Effector CD8-positive, alpha-beta T cell (primary cell): ENCODE data around the gene TLR4.

Experiments used
- DNase-seq: peaks from one replicate; lab custom pipeline; 2025; lab: John Stamatoyannopoulos, UW

The TLR4 gene

GRCh38 chr9:117714282-117714681 lies 10.1 kb downstream of the TLR4 start:
- no peak for DNase-seq

GRCh38 chr9:117715411-117715989 lies 11.3 kb downstream of the TLR4 start:
- DNase-seq: no peak

- no peak for DNase-seq
Measured at GRCh38 chr9:117718085-117718484, 13.9 kb downstream of the TLR4 start.

DNA sequence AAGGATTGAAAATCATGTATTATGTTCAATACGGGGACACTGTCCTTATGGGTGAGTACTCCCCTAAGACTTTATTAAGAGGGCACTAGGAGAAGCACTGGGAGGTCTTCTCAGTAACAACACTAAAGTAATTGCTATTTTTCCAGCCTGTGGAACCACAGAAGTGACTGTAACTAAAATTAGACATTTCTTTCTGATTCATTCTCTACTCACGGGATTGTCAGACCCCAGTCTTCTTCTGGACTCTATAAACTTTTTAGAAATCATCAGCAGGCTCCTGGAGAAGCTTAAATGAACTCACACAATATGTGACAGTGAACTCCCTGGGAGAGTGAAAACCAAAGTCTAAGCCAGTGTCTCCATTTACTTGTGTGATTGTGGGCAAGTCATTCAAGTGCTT lies 14.5 kb downstream of the TLR4 start:
- DNase-seq: no peak

- DNase-seq: no peak
Measured at GRCh38 chr9:117719161-117719920, 15.1 kb downstream of the TLR4 start.

GRCh38 chr9:117720066-117720465 lies 15.9 kb downstream of the TLR4 start:
- DNase-seq: no peak

DNA sequence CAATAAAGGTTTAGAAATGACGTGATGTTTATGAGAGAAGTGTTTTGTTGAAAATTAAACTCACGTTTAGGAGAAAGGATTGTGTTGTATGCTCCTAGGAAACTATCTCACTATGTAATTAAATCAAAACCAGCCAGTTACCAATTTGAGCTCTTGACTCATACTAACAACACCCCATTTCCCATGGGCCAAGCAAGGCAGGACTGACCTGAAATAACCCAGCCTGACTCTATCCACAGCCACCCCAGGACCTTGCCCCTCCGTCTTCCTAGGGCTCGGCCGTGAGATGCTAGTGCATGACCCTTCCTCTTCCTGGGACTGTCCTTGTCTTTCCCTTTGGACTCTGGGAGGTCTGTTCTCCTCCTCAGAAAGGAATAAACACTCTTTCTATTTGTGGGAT lies 16.4 kb downstream of the TLR4 start:
- DNase-seq: no peak

- DNase-seq: no peak
Measured at GRCh38 chr9:117720987-117721386, 16.8 kb downstream of the TLR4 start.

- no peak for DNase-seq
Measured at GRCh38 chr9:117722108-117722761, 18.0 kb downstream of the TLR4 start.

DNA sequence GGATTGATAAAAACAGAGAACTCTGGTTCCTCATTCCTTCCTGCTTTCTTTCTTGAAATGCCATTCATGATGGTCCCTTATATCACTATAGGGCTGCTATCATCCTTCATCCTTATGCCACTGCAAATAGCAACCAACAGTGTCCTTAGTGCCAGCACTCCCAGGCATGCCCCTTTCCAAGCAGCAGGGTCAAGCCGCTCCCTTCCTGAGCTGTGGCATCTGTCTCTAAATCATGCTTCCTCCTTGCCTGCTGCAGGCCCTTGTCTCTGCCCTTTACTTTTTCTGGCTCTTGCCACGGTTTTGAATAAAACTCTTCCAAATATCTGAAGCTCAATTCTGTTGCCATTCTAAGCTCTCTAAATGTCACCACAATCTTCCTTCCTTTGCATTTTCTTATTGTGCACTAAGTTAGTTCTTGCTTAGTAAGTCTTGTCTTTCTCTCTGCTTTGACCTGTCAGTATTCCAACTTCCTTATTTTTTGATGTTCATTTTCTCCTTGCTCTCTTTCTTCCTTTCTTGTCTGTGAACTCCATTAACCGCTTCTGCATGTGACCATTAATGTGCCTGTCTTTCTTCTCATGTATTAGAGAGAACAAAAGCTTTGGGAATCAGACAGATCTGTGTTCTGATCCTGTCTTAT lies 19.9 kb downstream of the TLR4 start:
- DNase-seq: no peak

DNA sequence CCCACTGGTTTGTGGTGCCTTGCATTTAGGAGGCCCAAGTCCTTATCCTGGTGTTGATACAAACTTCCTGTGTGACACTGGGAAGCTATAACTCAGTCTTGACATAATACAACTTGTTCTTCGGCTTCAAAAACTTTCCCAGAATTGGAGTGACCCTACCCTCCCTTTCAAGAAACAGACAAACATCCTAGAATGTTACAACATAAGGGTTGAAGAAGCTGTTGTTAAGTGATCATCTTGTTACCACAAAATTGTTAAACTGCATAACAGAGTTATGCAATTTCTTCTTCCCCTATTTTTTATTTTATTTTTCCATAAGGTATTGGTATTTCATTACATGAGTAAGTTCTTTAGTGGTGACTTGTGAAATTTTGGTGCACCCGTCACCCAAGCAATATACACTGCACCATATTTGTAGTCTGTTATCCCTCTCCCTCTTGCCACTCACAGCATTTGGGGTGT lies 21.3 kb downstream of the TLR4 start:
- no peak for DNase-seq

GRCh38 chr9:117729375-117729774 lies 25.2 kb downstream of the TLR4 start:
- DNase-seq: no peak

- DNase-seq: no peak
Measured at GRCh38 chr9:117732494-117732893, 28.3 kb downstream of the TLR4 start.

DNA sequence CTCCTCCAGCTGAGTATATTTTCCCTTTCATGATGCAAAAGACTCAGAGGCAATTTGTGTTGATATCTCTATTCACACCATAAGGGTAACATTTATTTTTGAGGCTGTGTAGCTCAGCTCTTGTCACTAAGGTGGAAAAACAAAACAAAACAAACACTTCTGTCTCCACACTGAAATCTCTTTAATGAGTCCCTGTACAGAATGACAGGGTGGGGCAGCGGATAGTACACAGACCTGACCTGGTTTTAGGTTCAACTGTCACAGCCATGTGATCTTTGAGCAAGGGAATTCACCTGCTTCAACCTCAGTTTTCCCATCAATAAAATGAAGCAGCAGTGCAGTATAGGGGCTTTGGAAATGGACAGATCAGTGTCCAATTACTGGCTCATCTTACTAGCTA lies 29.3 kb downstream of the TLR4 start:
- no peak for DNase-seq

DNA sequence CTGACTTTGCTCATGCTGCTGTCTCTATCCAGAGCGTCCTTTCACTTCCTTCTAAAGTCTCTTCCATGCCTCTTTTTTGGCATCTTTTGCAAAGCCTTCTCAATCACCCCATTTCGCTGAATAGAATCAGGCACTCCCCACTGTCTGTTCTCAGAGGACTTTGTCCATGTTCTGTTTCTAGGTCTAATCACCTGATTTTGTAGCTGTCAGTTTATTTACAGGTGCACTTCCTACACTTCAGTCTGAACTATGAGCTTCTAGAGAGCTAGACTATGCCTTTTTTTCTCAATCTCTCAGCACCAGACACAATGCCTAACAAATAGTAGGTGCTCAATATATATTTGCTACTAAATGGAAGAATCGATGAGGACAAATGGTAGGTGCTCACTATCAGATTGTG lies 29.9 kb downstream of the TLR4 start:
- no peak for DNase-seq

DNA sequence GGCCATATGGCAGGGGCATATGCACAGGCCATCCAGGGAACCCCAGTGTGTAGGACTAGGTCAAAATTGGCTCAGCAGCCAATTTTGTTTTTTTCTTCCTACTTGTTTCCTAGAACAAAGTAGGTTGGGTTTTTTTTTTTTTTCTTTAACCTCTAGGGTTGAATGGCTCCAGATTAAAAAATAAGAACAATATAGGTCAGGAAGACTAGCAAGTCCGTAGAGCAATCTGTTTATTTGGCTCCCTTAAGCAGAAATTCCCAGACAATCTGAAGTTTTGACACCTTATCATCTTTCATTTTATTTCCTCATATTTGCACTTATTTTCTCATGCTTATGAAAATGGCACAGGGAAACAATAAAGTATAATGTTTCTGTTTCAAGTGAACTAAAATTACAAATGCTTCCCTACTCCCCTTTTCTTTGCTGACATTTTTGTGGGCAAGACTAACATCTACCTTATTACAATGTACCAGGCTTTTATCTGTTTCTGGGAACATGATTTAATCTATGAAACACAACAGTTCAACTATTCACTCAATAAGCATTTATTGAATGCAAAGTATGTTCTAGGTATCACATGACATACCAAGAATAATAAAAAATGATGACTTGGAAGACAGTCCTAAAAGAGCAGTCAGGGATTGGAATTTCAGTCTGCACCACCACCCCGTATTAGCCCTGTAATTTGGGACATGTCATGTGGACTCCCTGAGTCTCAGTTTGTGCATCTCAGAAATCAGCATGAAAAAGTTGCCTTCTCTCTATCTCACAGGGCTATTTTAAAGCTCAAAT lies 30.5 kb downstream of the TLR4 start:
- DNase-seq: no peak

GRCh38 chr9:117737721-117738226 lies 33.6 kb downstream of the TLR4 start:
- DNase-seq: no peak

DNA sequence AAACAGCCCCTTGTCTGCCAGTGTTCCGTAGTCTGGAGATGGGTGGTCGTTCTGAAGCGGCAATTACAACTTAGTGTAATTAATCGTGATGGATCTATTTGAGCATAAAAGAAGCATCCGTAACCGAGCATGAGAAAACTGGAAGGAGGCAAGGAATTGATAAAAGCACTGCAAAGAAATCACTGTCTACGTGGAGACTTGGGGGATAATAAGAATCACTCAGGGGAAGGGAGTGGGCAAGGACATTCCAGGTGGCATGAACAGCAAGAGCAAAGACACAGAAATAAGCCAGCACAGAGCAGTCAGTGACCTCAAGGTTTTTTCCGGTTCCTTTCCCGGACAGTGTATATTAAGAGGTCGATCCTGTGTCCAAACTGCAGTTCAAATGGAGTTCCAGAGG lies 35.0 kb downstream of the TLR4 start:
- DNase-seq: no peak

DNA sequence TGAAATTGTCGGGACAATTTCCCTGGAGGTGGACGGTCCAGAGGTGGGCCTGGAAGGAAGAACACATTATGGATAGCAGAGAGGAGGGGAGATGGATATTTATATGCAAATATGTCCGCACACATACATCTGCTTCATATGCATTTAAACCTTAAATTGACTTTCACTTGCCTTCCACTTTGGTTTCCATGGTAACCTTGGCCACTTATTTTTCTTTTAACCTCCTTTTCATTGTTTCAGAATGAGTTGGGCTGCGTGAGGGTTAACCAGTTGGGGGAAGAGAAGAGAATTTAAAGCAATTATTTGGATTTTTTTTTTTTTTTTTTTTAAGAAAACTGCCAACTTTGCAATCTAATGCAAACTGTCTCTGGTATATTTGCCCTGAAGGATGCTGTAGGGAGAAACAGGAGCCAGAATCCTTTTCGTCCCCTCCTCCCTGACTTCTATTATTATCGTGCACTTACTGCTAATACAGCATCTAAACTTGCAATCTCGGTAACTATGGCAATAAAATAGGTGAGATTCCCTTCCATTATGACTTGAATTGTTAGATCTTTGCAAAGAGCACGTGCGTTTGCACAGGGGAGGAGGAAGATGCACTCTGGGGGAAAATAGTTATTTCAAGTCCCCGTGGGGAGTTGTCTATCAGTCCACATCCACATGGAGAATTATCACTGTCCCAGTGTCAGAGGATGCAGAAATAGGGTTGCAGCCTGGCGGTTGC lies 35.6 kb downstream of the TLR4 start:
- no peak for DNase-seq

- DNase-seq: no peak
Measured at GRCh38 chr9:117742131-117742530, 37.9 kb downstream of the TLR4 start.

- DNase-seq: no peak
Measured at GRCh38 chr9:117744369-117744768, 40.2 kb downstream of the TLR4 start.
